GM23248 (cell line): ENCODE measurements around the gene FAM8A1. TPM values are rescaled to one million over a fixed set of nuclear protein-coding genes. Genes with fewer than 3 reads are reported as not detected.

Source experiments
- DNase-seq: peaks from one replicate; pipeline ENCODE4 v3.0.0-alpha.2; 2015
- H2AFZ ChIP-seq: fragments of 200-600 bp; sonication (generic); 2 replicates; pipeline ENCODE4 v1.6.1; 2016; ENCODE audit warnings: antibody characterized with exemption
- H3F3A ChIP-seq: fragments of 200-600 bp; sonication (generic); 2 replicates; pipeline ENCODE4 v1.6.1; 2016; ENCODE audit warnings: mild to moderate bottlenecking, antibody characterized with exemption, mixed run types; ENCODE audit not compliant: insufficient read depth
- H3K27ac ChIP-seq: fragments of 200-600 bp; sonication (generic); 2 replicates; pipeline ENCODE4 v1.5.1; 2016; ENCODE audit warnings: mild to moderate bottlenecking
- H3K27me3 ChIP-seq: fragments of 200-600 bp; sonication (generic); replicated peaks from 2 replicates; pipeline ENCODE4 v1.6.1; 2016; ENCODE audit warnings: mild to moderate bottlenecking; ENCODE audit not compliant: insufficient read depth
- H3K36me3 ChIP-seq: fragments of 200-600 bp; sonication (generic); 2 replicates; pipeline ENCODE4 v1.6.1; 2016; ENCODE audit warnings: low read depth, mild to moderate bottlenecking
- H3K4me1 ChIP-seq: fragments of 200-600 bp; sonication (generic); 2 replicates; pipeline ENCODE4 v1.6.1; 2016; ENCODE audit warnings: mild to moderate bottlenecking; ENCODE audit not compliant: insufficient read depth
- H3K4me2 ChIP-seq: fragments of 200-600 bp; sonication (generic); one replicate; pipeline ENCODE4 v1.6.1; 2016; ENCODE audit warnings: mild to moderate bottlenecking; ENCODE audit not compliant: unreplicated experiment
- H3K4me3 ChIP-seq: fragments of 200-600 bp; sonication (generic); 2 replicates; pipeline ENCODE4 v1.5.1; 2016; ENCODE audit warnings: mild to moderate bottlenecking
- H3K79me2 ChIP-seq: fragments of 200-600 bp; sonication (generic); 2 replicates; pipeline ENCODE4 v1.6.1; 2016; ENCODE audit warnings: mild to moderate bottlenecking; ENCODE audit not compliant: insufficient read depth
- H3K9ac ChIP-seq: fragments of 200-600 bp; sonication (generic); 2 replicates; pipeline ENCODE4 v1.6.1; 2016; ENCODE audit warnings: mild to moderate bottlenecking
- H3K9me2 ChIP-seq: fragments of 200-600 bp; sonication (generic); 2 replicates; pipeline ENCODE4 v1.6.1; 2016; ENCODE audit warnings: mixed run types, mild to moderate bottlenecking, moderate library complexity; ENCODE audit not compliant: insufficient read depth
- H3K9me3 ChIP-seq: fragments of 200-600 bp; sonication (generic); one replicate; pipeline ENCODE4 v1.6.1; 2017; ENCODE audit warnings: low read depth
- H4K20me1 ChIP-seq: fragments of 200-600 bp; sonication (generic); 2 replicates; pipeline ENCODE4 v1.6.0; 2016; ENCODE audit not compliant: insufficient read depth
- EZH2 ChIP-seq: fragments of 200-600 bp; sonication (generic); IDR thresholded peaks from 2 replicates; pipeline ENCODE4 v1.6.1; 2018; ENCODE audit warnings: antibody characterized with exemption, mild to moderate bottlenecking; ENCODE audit not compliant: insufficient read depth, poor library complexity, severe bottlenecking
- EZH2phosphoT487 ChIP-seq: fragments of 200-600 bp; sonication (generic); IDR thresholded peaks from 2 replicates; pipeline ENCODE4 v1.6.1; 2018; ENCODE audit warnings: antibody characterized with exemption, moderate library complexity, mild to moderate bottlenecking, low read depth; ENCODE audit not compliant: insufficient read depth
- WGBS, 2 experiments: methylation state at CpG; one replicate each; pipeline ENCODE4 v1.1.6; 2015 to 2017; ENCODE audit warnings: low lambda C conversion rate in 2 of 2, low coverage in 1 of 2; ENCODE audit errors: missing lambda C conversion rate in 2 of 2; 5-methylcytosine and 5-hydroxymethylcytosine counted together
- in situ Hi-C: fragments of 300-500 bp; cut with MboI; formaldehyde crosslinking; loops from 2 replicates; pipeline ENCODE4 v1.15.0; 2020
- polyA plus RNA-seq: library from polyadenylated mRNA; unstranded; fragments of >200 nt; fragmentation: Nextera tagmentation; extraction: Ambion mirVana; gene quantifications from 2 replicates; pipeline ENCODE4 v1.2.1, GENCODE V29; 2016
- total RNA-seq: library from RNA; depleted of rRNA; stranded (reverse); fragments of >200 nt; shearing (Covaris generic); gene quantifications from 2 replicates; pipeline ENCODE4 v1.2.3, GENCODE V29; 2014

The FAM8A1 gene
- total and polyA plus RNA-seq, 2 experiments from 2014 or later, result 15.0 to 28.4 TPM

DNA sequence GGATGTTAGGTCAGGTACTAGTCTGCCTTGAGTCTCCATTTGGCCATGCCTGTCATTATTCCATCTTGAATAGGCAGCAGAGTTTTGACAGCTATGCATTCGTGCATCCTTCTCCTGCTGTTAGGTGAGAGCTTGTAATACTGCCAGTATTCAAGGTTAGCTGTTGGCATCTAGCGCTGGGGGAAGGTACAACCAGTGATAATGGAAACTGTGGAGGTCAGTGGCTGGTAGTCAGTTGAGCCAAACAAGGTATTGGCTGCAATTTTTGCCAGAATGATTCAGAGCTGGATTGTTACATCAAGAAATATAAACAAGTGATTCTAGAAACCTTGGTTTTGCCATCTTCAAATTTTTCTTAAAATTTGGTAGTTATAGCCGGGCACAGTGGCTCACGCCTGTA lies 6.5 kb downstream of the FAM8A1 start:
- H3K27ac ChIP-seq, result no peak overlapping the region
- H3K79me2 ChIP-seq, result peaks cover 18% of the 10 kb centered on the region
- H2AFZ ChIP-seq, result no peak overlapping the region
- no peaks in the 10 kb centered on the region for H3K9me2 ChIP-seq
- H3K4me3 ChIP-seq, result no peak overlapping the region
- no peak for DNase-seq
- no peaks in the 10 kb centered on the region for H3K27me3 ChIP-seq
- H3F3A ChIP-seq, result peaks cover 22% of the 10 kb centered on the region
- in situ Hi-C loops, result no loop called here
- H3K9me3 ChIP-seq, result no peaks in the 10 kb centered on the region
- TF ChIP-seq EZH2phosphoT487, result no peak
- no peak for TF ChIP-seq EZH2
- 96 to 97% methylated on average over 4 of the region's 4 CpGs for WGBS, 2 experiments
- peaks cover 14% of the 10 kb centered on the region; the same call in 1 of the 2 replicates for H3K4me1 ChIP-seq
- no peak overlapping the region for H3K4me2 ChIP-seq
- H3K36me3 ChIP-seq, result peaks cover 19% of the 10 kb centered on the region
- H4K20me1 ChIP-seq, result no peaks in the 10 kb centered on the region
- H3K9ac ChIP-seq, result no peak overlapping the region

DNA sequence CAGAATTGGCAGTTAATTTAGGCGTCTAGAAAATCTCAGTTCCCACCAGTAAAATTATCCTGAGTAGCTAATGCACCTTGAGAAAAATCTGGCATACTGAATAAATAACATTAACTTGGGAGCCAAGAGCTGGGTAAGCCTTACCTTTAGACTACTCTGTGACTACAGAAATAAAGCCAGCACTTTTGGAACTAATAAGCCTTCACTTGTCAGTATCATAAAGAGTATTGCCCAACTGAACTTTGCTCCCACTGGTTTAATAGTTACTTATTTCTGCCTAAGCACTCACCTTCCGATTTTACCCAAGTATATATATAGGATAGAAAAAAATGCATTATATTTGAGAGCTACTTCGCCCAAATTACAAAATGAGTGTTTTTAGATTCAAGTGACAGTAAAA lies 10.7 kb downstream of the FAM8A1 start:
- Histone ChIP-seq H3K9me3 (no peaks in the 10 kb centered on the region), H4K20me1 (no peaks in the 10 kb centered on the region), H3K79me2 (no peaks in the 10 kb centered on the region), H3K9me2 (no peaks in the 10 kb centered on the region), H3K4me3 (no peak overlapping the region), H3K4me1 (no peaks in the 10 kb centered on the region), H3F3A (peaks cover 28% of the 10 kb centered on the region), H2AFZ (no peak overlapping the region), H3K4me2 (no peak overlapping the region), H3K9ac (no peak overlapping the region), H3K36me3 (peaks cover 32% of the 10 kb centered on the region), H3K27me3 (no peaks in the 10 kb centered on the region), H3K27ac (no peak overlapping the region)
- WGBS, 2 experiments, result 83% methylated on average over 3 of the region's 3 CpGs
- TF ChIP-seq EZH2phosphoT487 (no peak), EZH2 (no peak)
- DNase-seq, result no peak
- in situ Hi-C loops, result no loop called here

DNA sequence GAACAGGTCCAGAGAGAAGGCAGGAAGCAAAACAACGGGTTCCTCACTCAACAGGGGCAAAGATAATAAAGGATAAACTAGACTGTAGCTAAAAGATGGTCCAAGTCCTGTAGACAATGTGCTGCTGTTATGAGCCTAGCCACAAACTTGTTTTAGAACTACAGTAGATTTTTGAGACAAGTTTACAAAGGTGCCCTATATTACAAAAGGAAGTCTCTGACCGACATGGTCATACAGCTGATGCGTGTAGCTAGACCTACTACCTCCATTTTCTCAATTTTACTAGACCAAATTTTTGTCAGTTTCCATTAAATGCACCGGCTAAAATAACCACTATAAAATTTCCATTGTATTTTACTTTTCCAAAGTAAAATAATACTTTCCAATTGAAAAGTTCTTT lies 11.9 kb downstream of the FAM8A1 start:
- Histone ChIP-seq H3K27ac (no peak overlapping the region), H3K36me3 (peaks cover 39% of the 10 kb centered on the region), H2AFZ (no peak overlapping the region), H3K9me2 (no peaks in the 10 kb centered on the region), H3K4me1 (no peaks in the 10 kb centered on the region), H3K9me3 (no peaks in the 10 kb centered on the region), H3K27me3 (no peaks in the 10 kb centered on the region), H3K4me3 (no peak overlapping the region), H3F3A (peaks cover 28% of the 10 kb centered on the region), H4K20me1 (no peaks in the 10 kb centered on the region), H3K4me2 (no peak overlapping the region), H3K79me2 (peaks cover 9% of the 10 kb centered on the region), H3K9ac (no peak overlapping the region)
- in situ Hi-C loops, result no loop called here
- WGBS, 2 experiments, result 87 to 91% methylated on average over 4 of the region's 4 CpGs
- DNase-seq, result no peak
- TF ChIP-seq EZH2phosphoT487 (no peak), EZH2 (no peak)

DNA sequence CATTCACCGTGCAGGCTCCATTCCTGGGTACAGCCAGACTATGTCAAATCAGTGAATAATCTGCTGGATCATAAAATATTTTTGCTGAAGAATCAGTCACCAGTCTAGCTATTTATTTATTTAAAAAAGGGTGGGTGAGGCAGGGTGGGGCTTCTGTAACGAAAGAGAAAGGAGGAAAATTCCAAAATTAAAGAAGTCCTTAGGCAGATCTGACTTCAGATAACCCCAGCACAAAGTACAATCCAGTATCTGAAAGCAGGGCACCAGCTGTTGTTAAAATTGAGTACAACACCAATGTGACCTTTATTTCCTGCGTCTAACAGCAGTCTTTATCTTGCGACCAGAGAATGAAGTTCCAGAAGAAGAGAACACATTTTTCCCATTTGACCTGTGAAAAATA lies 15.7 kb downstream of the FAM8A1 start:
- Histone ChIP-seq H4K20me1 (no peaks in the 10 kb centered on the region), H3K9me3 (no peaks in the 10 kb centered on the region), H3K9ac (no peak overlapping the region), H3F3A (peaks cover 7% of the 10 kb centered on the region; the same call in 1 of the 2 replicates), H3K79me2 (peaks cover 46% of the 10 kb centered on the region), H2AFZ (no peak overlapping the region), H3K4me2 (no peak overlapping the region), H3K9me2 (no peaks in the 10 kb centered on the region), H3K4me1 (no peaks in the 10 kb centered on the region), H3K4me3 (no peak overlapping the region), H3K27ac (no peak overlapping the region), H3K27me3 (no peaks in the 10 kb centered on the region), H3K36me3 (peaks cover 34% of the 10 kb centered on the region)
- 79 to 88% methylated on average over 4 of the region's 4 CpGs for WGBS, 2 experiments
- DNase-seq, result no peak
- in situ Hi-C loops, result no loop called here
- TF ChIP-seq EZH2phosphoT487, result no peak
- TF ChIP-seq EZH2, result no peak

DNA sequence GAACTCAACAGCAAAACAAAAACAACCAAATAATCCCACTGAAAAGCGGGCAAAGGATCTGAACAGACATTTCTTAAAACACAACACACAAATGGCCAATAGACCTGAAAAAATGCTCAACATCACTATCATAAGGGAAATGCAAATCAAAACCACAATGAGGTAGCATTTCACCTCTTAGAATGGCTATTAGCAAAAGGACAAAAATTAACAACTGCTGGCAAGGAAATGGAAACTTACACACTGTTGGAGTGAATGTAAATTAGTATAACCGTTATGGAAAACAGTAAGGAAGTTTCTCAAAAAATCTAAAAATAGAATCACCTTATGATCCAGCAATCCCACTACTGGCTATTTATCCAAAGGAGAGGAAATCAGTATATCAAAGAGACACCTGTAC lies 20.9 kb downstream of the FAM8A1 start:
- no peak overlapping the region for H2AFZ ChIP-seq
- no peak for TF ChIP-seq EZH2
- TF ChIP-seq EZH2phosphoT487, result no peak
- no peaks in the 10 kb centered on the region for H3K9me3 ChIP-seq
- 93 to 94% methylated on average over 2 of the region's 2 CpGs for WGBS, 2 experiments
- no peak overlapping the region for H3K27ac ChIP-seq
- in situ Hi-C loops, result no loop called here
- no peaks in the 10 kb centered on the region for H3K4me1 ChIP-seq
- DNase-seq, result no peak
- no peak overlapping the region for H3K4me3 ChIP-seq
- H3K36me3 ChIP-seq, result peaks cover 45% of the 10 kb centered on the region
- H3K27me3 ChIP-seq, result no peaks in the 10 kb centered on the region
- no peak overlapping the region for H3K9ac ChIP-seq
- no peaks in the 10 kb centered on the region for H3K9me2 ChIP-seq
- H3K4me2 ChIP-seq, result no peak overlapping the region
- H3F3A ChIP-seq, result no peaks in the 10 kb centered on the region
- H4K20me1 ChIP-seq, result no peaks in the 10 kb centered on the region
- H3K79me2 ChIP-seq, result peaks cover 96% of the 10 kb centered on the region
